HL-60 (cell line): ENCODE measurements around the gene HOXA13.

ENCODE experiments used
- CTCF ChIP-seq: IDR thresholded peaks from one replicate; pipeline ENCODE4 v1.5.1; 2011; ENCODE audit warnings: low read length, control low read depth, inconsistent platforms; ENCODE audit not compliant: insufficient read depth
- GABPA ChIP-seq: IDR thresholded peaks from 2 replicates; pipeline ENCODE4 v1.6.1; 2012; ENCODE audit warnings: low read depth
- REST ChIP-seq: IDR thresholded peaks from 2 replicates; pipeline ENCODE4 v1.6.1; 2012; ENCODE audit warnings: low read depth; ENCODE audit not compliant: insufficient replicate concordance
- SPI1 ChIP-seq: IDR thresholded peaks from 2 replicates; pipeline ENCODE4 v1.6.1; 2012; ENCODE audit warnings: low read depth, mild to moderate bottlenecking, borderline replicate concordance

GRCh38 chr7:27203964-27204594 lies 4.2 kb upstream of the HOXA13 start:
- TF ChIP-seq CTCF (no peak), REST (no peak), SPI1 (no peak), GABPA (no peak)
